ENCODE measurements around the gene ULK3.

ULK3 gene

GRCh38 chr15:74795966-74796625 is 46.9 kb downstream of the ULK3 start:
- no peak overlapping the region for H3K4me3 ChIP-seq (replicated peaks; ENCODE audit: low read depth, low read length)
- TF ChIP-seq CTCF (IDR thresholded peaks at IDR 0.05; ENCODE audit: low read depth, low read length, missing control alignments) = no peak
- no peak for DNase-seq (ENCODE audit: extremely low read depth, low read depth)

- DNase-seq (ENCODE audit: extremely low read depth, low read depth) = no peak
- TF ChIP-seq CTCF (IDR thresholded peaks at IDR 0.05; ENCODE audit: low read depth, low read length, missing control alignments) = no peak
- no peak overlapping the region for H3K4me3 ChIP-seq (replicated peaks; ENCODE audit: low read depth, low read length)
Measured at GRCh38 chr15:74794970-74795349, 48.0 kb downstream of the ULK3 start.

GRCh38 chr15:74794248-74794969 is 48.5 kb downstream of the ULK3 start:
- no peak for TF ChIP-seq CTCF (IDR thresholded peaks at IDR 0.05; ENCODE audit: low read depth, low read length, missing control alignments)
- no peak overlapping the region for H3K4me3 ChIP-seq (replicated peaks; ENCODE audit: low read depth, low read length)
- no peak for DNase-seq (ENCODE audit: extremely low read depth, low read depth)

- TF ChIP-seq CTCF (IDR thresholded peaks at IDR 0.05; ENCODE audit: low read depth, low read length, missing control alignments) = peak; percentile 15
- DNase-seq (ENCODE audit: extremely low read depth, low read depth) = no peak
- no peak overlapping the region for H3K4me3 ChIP-seq (replicated peaks; ENCODE audit: low read depth, low read length)
Measured at GRCh38 chr15:74793135-74794028, 49.6 kb downstream of the ULK3 start.

GRCh38 chr15:74792227-74793016 is 50.5 kb downstream of the ULK3 start:
- no peak overlapping the region for H3K4me3 ChIP-seq (replicated peaks; ENCODE audit: low read depth, low read length)
- DNase-seq (ENCODE audit: extremely low read depth, low read depth) = no peak
- TF ChIP-seq CTCF (IDR thresholded peaks at IDR 0.05; ENCODE audit: low read depth, low read length, missing control alignments) = no peak

GRCh38 chr15:74791667-74792066 is 51.3 kb downstream of the ULK3 start:
- TF ChIP-seq CTCF (IDR thresholded peaks at IDR 0.05; ENCODE audit: low read depth, low read length, missing control alignments) = no peak
- H3K4me3 ChIP-seq (replicated peaks; ENCODE audit: low read depth, low read length) = no peak overlapping the region
- DNase-seq (ENCODE audit: extremely low read depth, low read depth) = no peak
